Fibroblast of skin of left biceps (primary cell): ENCODE measurements around the gene ADRA2B.

Experiments used
- DNase-seq, 2 experiments: peaks; one replicate each; pipeline ENCODE4 v3.0.0-alpha.2; 2013; ENCODE audit warnings: low read depth in 2 of 2

Gene ADRA2B

DNA sequence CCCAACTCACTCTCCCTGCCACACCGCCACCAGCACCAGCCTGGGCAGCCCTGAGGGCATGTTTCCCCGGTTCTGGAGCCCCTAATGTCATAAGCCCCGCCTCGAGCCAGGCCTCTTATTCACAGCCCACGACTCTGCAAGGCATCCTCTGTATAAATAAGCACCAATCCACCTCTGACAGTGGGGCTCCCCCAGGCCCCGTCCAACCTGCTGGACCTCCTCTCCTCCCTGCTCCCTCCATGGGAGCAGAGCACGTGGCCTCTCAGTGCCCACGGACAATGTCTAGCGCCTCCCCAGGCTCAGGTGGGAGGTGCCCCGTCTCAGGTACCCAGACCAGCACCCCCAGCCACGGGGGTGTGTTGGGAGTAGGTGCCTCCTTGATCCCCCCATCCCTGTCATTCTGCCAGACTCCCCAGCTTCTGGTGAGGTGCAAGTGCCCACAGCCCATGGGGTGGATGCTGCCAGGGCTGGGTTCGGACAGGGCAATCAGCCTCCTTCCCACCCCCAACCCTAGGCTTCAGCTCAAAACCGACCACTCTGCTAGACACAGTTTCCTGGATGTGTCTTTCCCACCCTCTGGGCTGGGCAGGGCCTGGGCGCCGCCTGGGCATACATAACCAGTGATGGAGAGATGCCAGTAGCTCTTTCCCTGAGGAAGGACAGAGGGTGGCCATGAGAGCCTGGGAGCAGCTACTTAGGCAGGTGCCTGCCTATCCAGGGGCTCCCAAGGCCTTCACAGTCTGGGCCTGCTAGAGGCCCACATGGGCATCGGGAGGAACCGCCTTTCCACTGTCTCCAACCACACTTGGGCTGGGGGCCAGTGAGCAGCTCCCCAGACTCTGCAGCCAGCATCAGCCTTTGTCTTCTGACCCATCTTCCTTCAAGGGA, 1.6 kb upstream of the ADRA2B start:
- no peak for DNase-seq

DNA sequence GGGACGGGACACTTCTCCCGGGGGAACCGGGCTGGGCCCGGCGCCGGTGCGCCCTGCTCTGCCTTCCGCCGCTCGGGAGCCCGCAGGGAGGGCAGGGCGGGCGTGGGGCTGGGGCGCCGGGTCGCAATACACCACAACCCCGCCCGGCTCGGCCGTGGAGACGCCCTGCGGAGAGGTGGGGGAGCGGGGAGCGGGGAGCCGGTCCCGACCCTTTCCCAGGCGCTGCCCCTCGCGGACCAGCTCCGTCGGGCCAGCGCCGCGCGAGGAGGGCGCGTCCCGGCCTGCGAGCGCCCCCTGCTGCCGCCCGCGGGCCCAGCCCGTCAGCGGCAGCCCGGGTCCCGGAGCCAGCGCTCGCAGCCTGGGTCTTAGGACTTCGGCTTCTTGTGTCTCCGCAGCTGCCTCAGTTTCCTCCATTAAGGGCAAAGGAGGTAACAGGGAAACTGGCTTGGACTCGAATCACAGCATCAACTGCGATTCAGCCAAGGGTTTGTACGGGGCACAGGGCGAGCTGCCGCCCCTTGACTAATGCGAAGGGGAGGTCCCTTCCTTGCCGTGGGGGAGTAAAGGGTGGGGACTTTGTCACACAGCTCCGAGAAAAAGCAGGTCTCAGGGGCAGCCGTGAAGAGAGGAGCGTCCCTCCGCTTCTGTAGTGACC, 635 bp upstream of the ADRA2B start:
- no peak for DNase-seq

GRCh38 chr2:96115631-96116423, 544 bp downstream of the ADRA2B start:
- DNase-seq = no peak

- DNase-seq = no peak
Observed at GRCh38 chr2:96114903-96115581, 1.3 kb downstream of the ADRA2B start.

DNA sequence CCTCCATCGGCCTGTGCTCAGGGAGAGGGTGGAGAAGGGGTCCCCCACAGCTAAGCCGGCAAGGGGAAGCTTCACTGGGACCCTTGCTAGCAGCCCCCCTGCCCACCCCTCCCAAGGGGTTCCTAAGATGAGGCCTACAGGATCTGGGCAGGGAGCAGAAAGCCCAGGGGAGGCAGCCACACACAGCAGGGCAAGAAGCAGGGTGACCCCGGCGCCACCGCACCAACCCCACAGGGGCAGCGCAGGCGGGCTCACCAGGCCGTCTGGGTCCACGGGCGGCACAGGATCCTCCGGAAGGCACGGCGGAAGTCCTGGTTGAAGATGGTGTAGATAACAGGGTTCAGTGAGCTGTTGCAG, 1.8 kb downstream of the ADRA2B start:
- DNase-seq = no peak

- DNase-seq = no peak
Observed at GRCh38 chr2:96113951-96114350, 2.4 kb downstream of the ADRA2B start.

GRCh38 chr2:96113367-96113677, 3.0 kb downstream of the ADRA2B start:
- no peak for DNase-seq

- DNase-seq = no peak
Observed at GRCh38 chr2:96112501-96113366, 3.6 kb downstream of the ADRA2B start.

GRCh38 chr2:96111823-96112500, 4.4 kb downstream of the ADRA2B start:
- no peak for DNase-seq

DNA sequence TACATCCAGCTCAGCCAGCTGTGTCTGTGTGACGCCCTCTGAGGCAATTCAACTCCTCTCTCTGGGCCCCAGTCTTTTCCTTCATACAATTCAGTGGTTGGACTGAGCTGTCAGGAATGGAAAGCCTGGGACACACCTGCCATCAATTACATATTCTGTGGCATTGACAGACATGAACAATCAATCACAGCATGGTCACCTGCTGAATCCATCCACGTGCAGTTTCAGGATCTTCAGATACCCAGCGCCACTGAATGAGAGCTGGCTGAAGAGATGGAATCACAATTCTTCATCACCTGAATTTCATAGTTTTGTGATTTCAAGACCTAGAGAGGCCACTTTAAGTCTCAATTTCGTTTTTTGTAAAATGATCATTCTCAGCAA, 5.1 kb downstream of the ADRA2B start:
- DNase-seq = no peak

- DNase-seq = no peak
Observed at GRCh38 chr2:96110621-96111256, 5.6 kb downstream of the ADRA2B start.

DNA sequence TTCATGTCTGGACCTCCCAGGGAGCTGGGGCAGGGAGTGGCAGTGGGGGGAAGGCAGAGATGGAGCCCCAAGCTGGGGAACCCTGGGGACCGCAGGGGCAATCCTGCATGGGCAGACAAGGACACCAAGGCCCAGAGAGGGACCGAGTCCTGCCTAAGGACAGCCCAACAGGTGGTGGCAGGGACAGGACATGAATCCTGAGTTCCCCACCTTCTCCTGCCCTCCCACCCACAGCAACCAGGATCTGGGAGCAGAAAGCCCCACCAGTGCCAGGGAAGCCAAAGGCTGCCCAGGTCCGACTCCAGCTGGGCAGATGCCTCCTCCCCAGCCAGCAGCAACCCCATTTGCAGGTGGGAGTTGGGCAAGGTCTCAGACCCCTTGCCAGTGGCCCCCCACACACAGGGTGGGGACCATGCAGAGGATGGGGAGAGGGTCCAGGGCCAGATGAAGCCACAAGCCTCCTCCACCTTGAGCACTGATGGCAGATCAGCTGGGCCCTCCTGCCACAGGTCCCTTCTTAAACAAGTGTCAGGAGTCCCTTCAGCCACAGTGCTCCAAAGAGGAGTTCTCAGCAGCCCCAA, 6.3 kb downstream of the ADRA2B start:
- no peak for DNase-seq

DNA sequence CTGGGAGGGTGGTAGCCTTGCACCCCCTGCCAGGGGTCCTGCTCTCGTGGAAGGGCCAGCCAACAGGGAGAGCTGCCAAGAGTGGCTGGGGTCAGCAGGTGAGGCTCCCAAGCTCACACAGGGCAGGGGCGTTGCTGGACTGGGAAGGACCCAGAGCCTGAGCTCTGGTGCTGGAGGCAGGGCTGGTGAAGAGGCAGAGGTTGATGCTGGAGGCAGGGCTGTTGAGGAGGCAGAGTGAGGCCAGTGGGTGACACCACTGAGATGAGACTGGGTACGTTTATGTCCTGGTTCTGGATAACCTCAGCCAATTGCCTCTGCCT, 7.0 kb downstream of the ADRA2B start:
- DNase-seq = no peak

GRCh38 chr2:96108541-96109360, 7.6 kb downstream of the ADRA2B start:
- DNase-seq = peak in 1 of 2 experiments; percentile 8

- DNase-seq = no peak
Observed at GRCh38 chr2:96108151-96108540, 8.2 kb downstream of the ADRA2B start.

- no peak for DNase-seq
Observed at GRCh38 chr2:96107708-96108065, 8.7 kb downstream of the ADRA2B start.

DNA sequence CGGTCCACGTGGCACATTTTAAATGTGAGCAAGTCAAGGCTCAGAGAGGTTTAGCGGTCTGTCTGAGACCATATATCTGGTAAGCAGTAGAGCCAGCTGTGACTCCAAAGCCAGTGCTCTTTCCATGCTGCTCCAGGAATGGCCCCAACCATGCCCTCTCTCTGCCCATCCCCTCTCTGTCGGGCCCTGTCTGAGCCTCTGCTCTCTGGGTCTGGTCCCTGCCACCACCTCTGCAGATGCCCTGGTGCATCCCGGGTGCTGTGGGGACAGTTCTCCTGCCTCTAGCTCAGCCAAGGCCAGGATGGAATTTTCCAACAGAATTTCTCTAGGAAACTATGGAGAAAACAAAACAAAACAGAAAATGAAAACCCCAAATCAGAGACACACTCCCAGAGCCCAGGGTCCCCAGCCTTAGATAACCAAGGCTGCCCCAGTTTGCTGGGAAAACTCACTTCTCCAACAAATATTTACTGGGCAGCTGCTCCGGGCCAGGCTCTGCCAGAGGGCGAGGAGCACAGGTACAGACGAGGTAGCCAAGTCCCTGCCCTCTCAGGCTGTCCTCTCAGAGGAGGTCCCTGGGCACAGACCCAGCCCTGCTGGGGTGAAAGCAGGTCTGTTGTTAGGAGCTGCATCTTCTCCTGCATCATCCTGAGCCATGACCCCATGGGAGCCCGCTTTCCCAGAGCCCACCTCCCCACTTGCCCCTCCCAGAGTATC, 9.2 kb downstream of the ADRA2B start:
- no peak for DNase-seq

GRCh38 chr2:96105994-96106715, 10.2 kb downstream of the ADRA2B start:
- DNase-seq = no peak
